ENCODE results near the gene STAG2.

- TF ChIP-seq CTCF (IDR thresholded peaks at IDR 0.05 in 2 of 3, conservative IDR thresholded peaks at IDR 0.05 in 1 of 3; ENCODE audit: borderline replicate concordance in 1 of 3, insufficient read depth in 1 of 3, low read depth in 2 of 3, low read length in 2 of 3) (no peak), JUND (IDR thresholded peaks at IDR 0.05) (no peak)
Measured at GRCh38 chrX:124042042-124042441, 80.5 kb downstream of the STAG2 start.

All from HCT116 (cell line).